Activated CD4-positive, alpha-beta T cell treated with anti-CD3 and anti-CD28 coated beads, Interleukin-2, amount 10 ng/mL, durations not matched to agents 7 days and 5 days (primary cell): ENCODE measurements around the gene CLBA1. TPM values are rescaled to one million over a fixed set of nuclear protein-coding genes. Genes with fewer than 3 reads are reported as not detected.
A peak's percentile ranks its signal among the peaks of the same experiment; 100 is the strongest.

Source experiments
- CTCF ChIA-PET: fragments of 350-600 bp; sonication (Branson Sonifier 250); formaldehyde crosslinking; loops from one replicate; lab custom pipeline; 2021; ENCODE audit warnings: antibody characterized with exemption; lab: Charles Lee
- POLR2A ChIA-PET: fragments of 350-600 bp; sonication (Branson Sonifier 250); formaldehyde crosslinking; loops from one replicate; lab custom pipeline; 2021; ENCODE audit warnings: antibody characterized with exemption; lab: Charles Lee
- DNase-seq: peaks from one replicate; pipeline ENCODE4 v3.0.0-alpha.2; 2020
- H3K27ac Mint-ChIP-seq: one replicate; pipeline ENCODE4 v1.8.0; 2021; ENCODE audit warnings: mild to moderate bottlenecking, moderate library complexity, mixed read lengths
- H3K27me3 Mint-ChIP-seq: one replicate; pipeline ENCODE4 v1.8.0; 2021; ENCODE audit warnings: mixed read lengths
- H3K36me3 Mint-ChIP-seq: one replicate; pipeline ENCODE4 v1.8.0; 2021; ENCODE audit warnings: low read depth, mixed read lengths
- H3K4me1 Mint-ChIP-seq: one replicate; pipeline ENCODE4 v1.8.0; 2021; ENCODE audit warnings: mixed read lengths
- H3K4me3 Mint-ChIP-seq: one replicate; pipeline ENCODE4 v1.8.0; 2021; ENCODE audit warnings: mild to moderate bottlenecking, moderate library complexity, mixed read lengths
- H3K9me3 Mint-ChIP-seq: one replicate; pipeline ENCODE4 v1.8.0; 2021; ENCODE audit warnings: mixed read lengths
- total RNA-seq, 2 experiments: library from RNA; stranded (reverse); gene quantifications; one replicate each; pipeline ENCODE4 v1.2.3, GENCODE V29; 2021

Gene CLBA1
- total RNA-seq, 2 experiments from 2014 or later, result 0.60 to 0.77 TPM

- DNase-seq, result no peak
- peaks cover 2% of the 10 kb centered on the region for H3K36me3 Mint-ChIP-seq
- H3K27me3 Mint-ChIP-seq, result no peaks in the 10 kb centered on the region
- H3K9me3 Mint-ChIP-seq, result peaks cover 3% of the 10 kb centered on the region
- POLR2A ChIA-PET, result no interaction called here
- no peaks in the 10 kb centered on the region for H3K4me1 Mint-ChIP-seq
- no peak overlapping the region for H3K4me3 Mint-ChIP-seq
- H3K27ac Mint-ChIP-seq, result no peak overlapping the region
- CTCF ChIA-PET, result interaction anchor here (1.1 kb wide), 2 partner anchors 20 to 23 kb away, joined by 3 to 4 read pairs; no protein-coding TSS in a partner anchor
Observed at GRCh38 chr14:104996032-104996431, 10.4 kb downstream of the CLBA1 start.

- peaks cover 3% of the 10 kb centered on the region for H3K9me3 Mint-ChIP-seq
- no peaks in the 10 kb centered on the region for H3K4me1 Mint-ChIP-seq
- ChIA-PET POLR2A (no interaction called here), CTCF (interaction anchor here (1.1 kb wide), 2 partner anchors 19 to 23 kb away, joined by 3 to 4 read pairs; no protein-coding TSS in a partner anchor)
- H3K4me3 Mint-ChIP-seq, result no peak overlapping the region
- no peak for DNase-seq
- H3K27me3 Mint-ChIP-seq, result no peaks in the 10 kb centered on the region
- H3K36me3 Mint-ChIP-seq, result peaks cover 2% of the 10 kb centered on the region
- H3K27ac Mint-ChIP-seq, result no peak overlapping the region
Observed at GRCh38 chr14:104996483-104996882, 10.9 kb downstream of the CLBA1 start.

- POLR2A ChIA-PET, result no interaction called here
- H3K4me3 Mint-ChIP-seq, result no peak overlapping the region
- H3K27ac Mint-ChIP-seq, result no peak overlapping the region
- CTCF ChIA-PET, result interaction anchor here (1.1 to 2.2 kb wide), 3 partner anchors 9 to 47 kb away, joined by 3 to 11 read pairs (median 5); partner anchors contain the start of gene CDCA4
- no peaks in the 10 kb centered on the region for H3K4me1 Mint-ChIP-seq
- no peaks in the 10 kb centered on the region for H3K27me3 Mint-ChIP-seq
- no peak for DNase-seq
- peaks cover 4% of the 10 kb centered on the region for H3K36me3 Mint-ChIP-seq
- peaks cover 3% of the 10 kb centered on the region for H3K9me3 Mint-ChIP-seq
Observed at GRCh38 chr14:104998801-104999200, 13.2 kb downstream of the CLBA1 start.

- Mint-ChIP-seq H3K27ac (no peak overlapping the region), H3K27me3 (no peaks in the 10 kb centered on the region), H3K9me3 (peaks cover 3% of the 10 kb centered on the region), H3K4me3 (no peak overlapping the region), H3K4me1 (no peaks in the 10 kb centered on the region), H3K36me3 (peaks cover 4% of the 10 kb centered on the region)
- ChIA-PET POLR2A (interaction anchor here (0.7 kb wide), 1 partner anchor 59 kb away, joined by 3 read pairs; no protein-coding TSS in a partner anchor), CTCF (interaction anchor here (0.6 to 2.2 kb wide), 5 partner anchors 10 to 1528 kb away, joined by 3 to 11 read pairs (median 3); partner anchors contain the start of gene CDCA4)
- no peak for DNase-seq
Observed at GRCh38 chr14:104999361-104999760, 13.8 kb downstream of the CLBA1 start.

- H3K36me3 Mint-ChIP-seq, result peaks cover 33% of the 10 kb centered on the region
- POLR2A ChIA-PET, result no interaction called here
- H3K9me3 Mint-ChIP-seq, result no peaks in the 10 kb centered on the region
- H3K27ac Mint-ChIP-seq, result peak overlapping the region; percentile 13
- CTCF ChIA-PET, result interaction anchor here (0.6 to 4.2 kb wide), 4 partner anchors 13 to 52 kb away, joined by 3 to 21 read pairs (median 8); partner anchors contain the start of gene CDCA4
- H3K4me1 Mint-ChIP-seq, result peaks cover 2% of the 10 kb centered on the region
- no peak for DNase-seq
- no peaks in the 10 kb centered on the region for H3K27me3 Mint-ChIP-seq
- H3K4me3 Mint-ChIP-seq, result no peak overlapping the region
Observed at GRCh38 chr14:105005329-105005928, 19.8 kb downstream of the CLBA1 start.

- POLR2A ChIA-PET, result no interaction called here
- DNase-seq, result no peak
- CTCF ChIA-PET, result interaction anchor here (0.6 to 4.2 kb wide), 3 partner anchors 13 to 52 kb away, joined by 3 to 21 read pairs (median 5); partner anchors contain the start of gene CDCA4
Observed at GRCh38 chr14:105005929-105006830, 20.6 kb downstream of the CLBA1 start.

GRCh38 chr14:105006831-105007592, 21.4 kb downstream of the CLBA1 start:
- Mint-ChIP-seq H3K27ac (no peak overlapping the region), H3K27me3 (no peaks in the 10 kb centered on the region), H3K9me3 (no peaks in the 10 kb centered on the region), H3K36me3 (peaks cover 34% of the 10 kb centered on the region), H3K4me3 (no peak overlapping the region), H3K4me1 (peaks cover 2% of the 10 kb centered on the region)
- ChIA-PET CTCF (interaction anchor here (1.3 to 4.2 kb wide), 2 partner anchors 12 to 39 kb away, joined by 5 to 21 read pairs; partner anchors contain the start of gene CDCA4), POLR2A (interaction anchor here (0.7 kb wide), 1 partner anchor 363 kb away, joined by 3 read pairs; no protein-coding TSS in a partner anchor)
- DNase-seq, result no peak

More at GRCh38 chr14:105005929-105006830, 20.6 kb downstream of the CLBA1 start:
- Mint-ChIP-seq H3K4me1 (peaks cover 2% of the 10 kb centered on the region), H3K4me3 (no peak overlapping the region), H3K27ac (no peak overlapping the region), H3K9me3 (no peaks in the 10 kb centered on the region), H3K36me3 (peaks cover 35% of the 10 kb centered on the region), H3K27me3 (no peaks in the 10 kb centered on the region)

- Mint-ChIP-seq H3K36me3 (peaks cover 39% of the 10 kb centered on the region), H3K4me3 (no peak overlapping the region), H3K4me1 (peaks cover 4% of the 10 kb centered on the region), H3K27ac (no peak overlapping the region), H3K27me3 (no peaks in the 10 kb centered on the region), H3K9me3 (no peaks in the 10 kb centered on the region)
- ChIA-PET CTCF (interaction anchor here (4.2 kb wide), 1 partner anchor 11 kb away, joined by 21 read pairs; the partner anchor contains the start of gene CDCA4), POLR2A (interaction anchor here (0.7 kb wide), 1 partner anchor 364 kb away, joined by 3 read pairs; no protein-coding TSS in a partner anchor)
- DNase-seq, result no peak
Observed at GRCh38 chr14:105007593-105008264, 22.1 kb downstream of the CLBA1 start.

- Mint-ChIP-seq H3K36me3 (peaks cover 41% of the 10 kb centered on the region), H3K4me3 (no peak overlapping the region), H3K4me1 (peaks cover 24% of the 10 kb centered on the region), H3K9me3 (no peaks in the 10 kb centered on the region), H3K27me3 (no peaks in the 10 kb centered on the region), H3K27ac (peak overlapping the region; percentile 46)
- ChIA-PET CTCF (no interaction called here), POLR2A (no interaction called here)
- DNase-seq, result no peak
Observed at GRCh38 chr14:105010106-105010505, 24.5 kb downstream of the CLBA1 start.

GRCh38 chr14:105010891-105011291, 25.3 kb downstream of the CLBA1 start:
- H3K36me3 Mint-ChIP-seq, result peaks cover 47% of the 10 kb centered on the region
- CTCF ChIA-PET, result interaction anchor here (1.0 to 1.4 kb wide), 2 partner anchors 10 to 50 kb away, joined by 3 to 4 read pairs; partner anchors contain the start of gene CDCA4

GRCh38 chr14:105011312-105011990, 25.9 kb downstream of the CLBA1 start:
- no peaks in the 10 kb centered on the region for H3K9me3 Mint-ChIP-seq
- peaks cover 51% of the 10 kb centered on the region for H3K36me3 Mint-ChIP-seq
- ChIA-PET POLR2A (no interaction called here), CTCF (interaction anchor here (1.0 to 1.7 kb wide), 4 partner anchors 9 to 49 kb away, joined by 3 to 7 read pairs (median 4); partner anchors contain the start of gene CDCA4)
- H3K27ac Mint-ChIP-seq, result no peak overlapping the region
- no peak for DNase-seq
- H3K4me3 Mint-ChIP-seq, result no peak overlapping the region
- peaks cover 37% of the 10 kb centered on the region for H3K4me1 Mint-ChIP-seq
- no peaks in the 10 kb centered on the region for H3K27me3 Mint-ChIP-seq

More at GRCh38 chr14:105010891-105011291, 25.3 kb downstream of the CLBA1 start:
- no peak for DNase-seq
- POLR2A ChIA-PET, result no interaction called here
- no peak overlapping the region for H3K27ac Mint-ChIP-seq
- H3K4me1 Mint-ChIP-seq, result peaks cover 32% of the 10 kb centered on the region
- H3K4me3 Mint-ChIP-seq, result no peak overlapping the region
- H3K27me3 Mint-ChIP-seq, result no peaks in the 10 kb centered on the region
- no peaks in the 10 kb centered on the region for H3K9me3 Mint-ChIP-seq
